Thyroid gland (tissue), 4 donors: Measurements from ENCODE around the gene MTUS2. TPM values are rescaled to one million over a fixed set of nuclear protein-coding genes. Genes with fewer than 3 reads are reported as not detected.

Experiments
- DNase-seq, 2 donors: peaks; one replicate each; pipeline ENCODE4 v3.0.0-alpha.2; 2019
- H3K27ac ChIP-seq, 3 donors: fragments of 200-600 bp; sonication (generic); 1 replicate in 2 of 3; 2 replicates in 1 of 3; pipeline ENCODE4 v1.5.1; 2016 to 2019; ENCODE audit warnings: mild to moderate bottlenecking in 1 of 3, moderate library complexity in 1 of 3
- H3K27me3 ChIP-seq: fragments of 200-600 bp; sonication (generic); one replicate; pipeline ENCODE4 v1.5.1; 2019
- H3K36me3 ChIP-seq, 2 donors: fragments of 200-600 bp; sonication (generic); one replicate each; pipeline ENCODE4 v1.5.1; 2016 to 2019
- H3K4me1 ChIP-seq, 2 donors: fragments of 200-600 bp; sonication (generic); one replicate each; pipeline ENCODE4 v1.5.1; 2017 to 2019
- H3K4me3 ChIP-seq, 3 donors: fragments of 200-600 bp; sonication (generic); replicated peaks in 1 of 3; 1 replicate in 2 of 3; 2 replicates in 1 of 3; pipeline ENCODE4 v1.5.1; 2016; ENCODE audit warnings: mild to moderate bottlenecking in 1 of 3
- H3K9me3 ChIP-seq: fragments of 200-600 bp; sonication (generic); one replicate; pipeline ENCODE4 v1.5.1; 2017
- CTCF ChIP-seq, 6 experiments: fragments of 200-600 bp in 3 of 6; fragments of 450-650 bp in 3 of 6; sonication (generic) in 3 of 6; IDR thresholded peaks; one replicate each; pipeline ENCODE4 v1.5.1; 2016 to 2019; ENCODE audit warnings: antibody characterized with exemption in 6 of 6, mild to moderate bottlenecking in 2 of 6, inconsistent platforms in 1 of 6, moderate library complexity in 1 of 6
- POLR2A ChIP-seq, 2 donors: fragments of 450-650 bp; IDR thresholded peaks; one replicate each; pipeline ENCODE4 v1.6.1; 2017; ENCODE audit warnings: antibody characterized with exemption in 2 of 2, mild to moderate bottlenecking in 2 of 2, moderate library complexity in 1 of 2
- WGBS, 2 donors: methylation state at CpG; one replicate each; pipeline ENCODE4 v1.1.5; 2017; 5-methylcytosine and 5-hydroxymethylcytosine counted together
- intact Hi-C: fragments of 100-400 bp; cut with DNase I; formaldehyde crosslinking; loops from one replicate; pipeline ENCODE4 v1.15.1; 2023
- total RNA-seq, 4 donors: library from RNA; depleted of rRNA; stranded (reverse); fragments of >200 nt; gene quantifications; one replicate each; pipeline ENCODE4 v1.2.3, GENCODE V29; 2016

MTUS2 gene
- total RNA-seq, 4 donors from 2014 or later, result 0.98 to 1.5 (median 1.1) TPM

GRCh38 chr13:29540334-29540733 lies 720.2 kb downstream of the MTUS2 start:
- Histone ChIP-seq H3K4me1 (no peaks in the 10 kb centered on the region), H3K4me3 (no peak overlapping the region), H3K27me3 (no peaks in the 10 kb centered on the region), H3K9me3 (no peaks in the 10 kb centered on the region), H3K36me3 (no peaks in the 10 kb centered on the region), H3K27ac (no peak overlapping the region)
- 93 to 96% methylated on average over 5 of the region's 5 CpGs for WGBS, 2 donors
- no peak for TF ChIP-seq POLR2A (IDR thresholded peaks at IDR 0.05)
- TF ChIP-seq CTCF (IDR thresholded peaks at IDR 0.05), result no peak
- intact Hi-C loops, result no loop called here
- no peak for DNase-seq

GRCh38 chr13:29540799-29541198 lies 720.7 kb downstream of the MTUS2 start:
- 89 to 90% methylated on average over 5 of the region's 5 CpGs for WGBS, 2 donors
- no peaks in the 10 kb centered on the region for H3K27me3 ChIP-seq
- DNase-seq, result no peak
- no peaks in the 10 kb centered on the region for H3K36me3 ChIP-seq
- intact Hi-C loops, result no loop called here
- no peak overlapping the region for H3K27ac ChIP-seq
- H3K9me3 ChIP-seq, result no peaks in the 10 kb centered on the region
- TF ChIP-seq CTCF (IDR thresholded peaks at IDR 0.05) (no peak), POLR2A (IDR thresholded peaks at IDR 0.05) (no peak)
- no peak overlapping the region for H3K4me3 ChIP-seq
- H3K4me1 ChIP-seq, result peaks cover 0 to under 1% of the 10 kb centered on the region in 2 donors

GRCh38 chr13:29541400-29541799 lies 721.3 kb downstream of the MTUS2 start:
- Histone ChIP-seq H3K36me3 (no peaks in the 10 kb centered on the region), H3K27me3 (no peaks in the 10 kb centered on the region), H3K4me1 (peaks cover 0 to 6% of the 10 kb centered on the region in 2 donors), H3K9me3 (no peaks in the 10 kb centered on the region), H3K27ac (no peak overlapping the region), H3K4me3 (no peak overlapping the region)
- intact Hi-C loops, result no loop called here
- DNase-seq, result no peak
- TF ChIP-seq POLR2A (IDR thresholded peaks at IDR 0.05) (no peak), CTCF (IDR thresholded peaks at IDR 0.05) (no peak)
- WGBS, 2 donors, result 92 to 97% methylated on average over 4 of the region's 4 CpGs

- Histone ChIP-seq H3K4me3 (no peak overlapping the region), H3K36me3 (no peaks in the 10 kb centered on the region), H3K27me3 (no peaks in the 10 kb centered on the region), H3K27ac (no peak overlapping the region), H3K4me1 (peaks cover 0 to 6% of the 10 kb centered on the region in 2 donors), H3K9me3 (no peaks in the 10 kb centered on the region)
- 89 to 95% methylated on average over 8 of the region's 8 CpGs for WGBS, 2 donors
- intact Hi-C loops, result no loop called here
- no peak for TF ChIP-seq CTCF (IDR thresholded peaks at IDR 0.05)
- TF ChIP-seq POLR2A (IDR thresholded peaks at IDR 0.05), result no peak
- DNase-seq, result no peak
These were observed 722.2 kb downstream of the MTUS2 start for GRCh38 chr13:29542381-29542780.

GRCh38 chr13:29543230-29544215 lies 723.4 kb downstream of the MTUS2 start:
- no peak for TF ChIP-seq CTCF (IDR thresholded peaks at IDR 0.05)
- no peak overlapping the region for H3K27ac ChIP-seq
- WGBS, 2 donors, result 87 to 94% methylated on average over 16 of the region's 16 CpGs

More at GRCh38 chr13:29543230-29544215, 723.4 kb downstream of the MTUS2 start:
- intact Hi-C loops, result no loop called here
- Histone ChIP-seq H3K4me1 (peaks cover 0 to 6% of the 10 kb centered on the region in 2 donors), H3K9me3 (no peaks in the 10 kb centered on the region), H3K36me3 (no peaks in the 10 kb centered on the region), H3K27me3 (no peaks in the 10 kb centered on the region), H3K4me3 (no peak overlapping the region)
- no peak for DNase-seq
